DOHH2 (cell line): ENCODE results near the gene FAM193A.

Experiments
- EZH2phosphoT487 ChIP-seq: fragments of 200-600 bp; sonication (generic); IDR thresholded peaks from 2 replicates; pipeline ENCODE4 v1.6.1; 2017; ENCODE audit warnings: borderline replicate concordance, mild to moderate bottlenecking, antibody characterized with exemption, low read length, moderate library complexity, mixed read lengths
- TF ChIP-seq, protein P1 (sequence below): fragments of 200-600 bp; sonication (generic); IDR thresholded peaks from one replicate; pipeline ENCODE4 v1.5.1; 2014; ENCODE audit warnings: antibody characterized with exemption, mild to moderate bottlenecking, low read depth, low read length; ENCODE audit not compliant: poor library complexity, severe bottlenecking

DNA sequence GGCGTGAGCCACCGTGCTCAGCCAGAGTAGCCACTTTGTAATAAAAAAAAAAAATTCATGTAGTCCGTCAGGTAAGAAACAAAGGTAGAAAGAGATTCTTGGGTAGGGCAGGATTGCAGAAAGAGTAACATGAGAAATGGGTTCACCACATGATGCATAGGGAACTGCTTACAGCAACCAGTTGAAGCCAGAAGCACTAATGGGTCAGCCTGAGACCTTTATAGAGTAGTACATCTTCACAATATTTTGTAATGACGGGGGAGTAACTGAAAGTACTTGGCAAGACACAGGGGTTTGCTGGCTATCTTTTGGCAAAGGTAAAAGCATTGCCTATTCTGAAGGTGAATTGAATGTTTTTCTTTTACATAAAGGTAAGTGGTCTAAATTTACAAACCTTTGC, 29.1 kb downstream of the FAM193A start:
- TF ChIP-seq EZH2phosphoT487, result no peak
- TF ChIP-seq, protein P1, sequence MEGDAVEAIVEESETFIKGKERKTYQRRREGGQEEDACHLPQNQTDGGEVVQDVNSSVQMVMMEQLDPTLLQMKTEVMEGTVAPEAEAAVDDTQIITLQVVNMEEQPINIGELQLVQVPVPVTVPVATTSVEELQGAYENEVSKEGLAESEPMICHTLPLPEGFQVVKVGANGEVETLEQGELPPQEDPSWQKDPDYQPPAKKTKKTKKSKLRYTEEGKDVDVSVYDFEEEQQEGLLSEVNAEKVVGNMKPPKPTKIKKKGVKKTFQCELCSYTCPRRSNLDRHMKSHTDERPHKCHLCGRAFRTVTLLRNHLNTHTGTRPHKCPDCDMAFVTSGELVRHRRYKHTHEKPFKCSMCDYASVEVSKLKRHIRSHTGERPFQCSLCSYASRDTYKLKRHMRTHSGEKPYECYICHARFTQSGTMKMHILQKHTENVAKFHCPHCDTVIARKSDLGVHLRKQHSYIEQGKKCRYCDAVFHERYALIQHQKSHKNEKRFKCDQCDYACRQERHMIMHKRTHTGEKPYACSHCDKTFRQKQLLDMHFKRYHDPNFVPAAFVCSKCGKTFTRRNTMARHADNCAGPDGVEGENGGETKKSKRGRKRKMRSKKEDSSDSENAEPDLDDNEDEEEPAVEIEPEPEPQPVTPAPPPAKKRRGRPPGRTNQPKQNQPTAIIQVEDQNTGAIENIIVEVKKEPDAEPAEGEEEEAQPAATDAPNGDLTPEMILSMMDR, result no peak
